ENCODE data around the gene SPATA6.

- TF ChIP-seq REST (IDR thresholded peaks at IDR 0.05; ENCODE audit: insufficient read depth in 1 of 2, low read depth in 2 of 2, low read length in 1 of 2): no peak
- TF ChIP-seq CTCF (IDR thresholded peaks at IDR 0.05): no peak
Observed at GRCh38 chr1:48470950-48471690, 884 bp downstream of the SPATA6 start.

Measured in Panc1 (cell line).